GM12878 (cell line): ENCODE data around the gene SSPN. TPM values are rescaled to one million over a fixed set of nuclear protein-coding genes. Genes with fewer than 3 reads are reported as not detected.

ENCODE experiments used
- ATF3 ChIP-seq: IDR thresholded peaks from 2 replicates; pipeline ENCODE4 v1.6.1; 2011; ENCODE audit warnings: low read depth, mild to moderate bottlenecking, low read length, moderate library complexity, borderline replicate concordance; ENCODE audit errors: extremely low read depth
- BCL11A ChIP-seq: IDR thresholded peaks from 2 replicates; pipeline ENCODE4 v1.6.1; 2011; ENCODE audit warnings: low read depth, low read length
- BCLAF1 ChIP-seq: fragments of 450-650 bp; IDR thresholded peaks from 2 replicates; pipeline ENCODE4 v1.6.1; 2017; ENCODE audit warnings: antibody characterized with exemption, mild to moderate bottlenecking, moderate library complexity
- BHLHE40 ChIP-seq, 2 experiments: fragments of 450-650 bp in 1 of 2; IDR thresholded peaks; 2 replicates each; pipeline ENCODE4 v1.6.1; 2011 to 2017; ENCODE audit warnings: low read depth in 2 of 2, borderline replicate concordance in 1 of 2, improper control_type of control experiment in 1 of 2, low read length in 1 of 2, mild to moderate bottlenecking in 1 of 2
- CREM ChIP-seq: IDR thresholded peaks from 2 replicates; pipeline ENCODE4 v1.6.1; 2014; ENCODE audit warnings: antibody characterized with exemption, low read depth
- FOS ChIP-seq: IDR thresholded peaks from 3 replicates; pipeline ENCODE4 v1.6.1; 2011; ENCODE audit warnings: borderline replicate concordance; ENCODE audit not compliant: insufficient read length; ENCODE audit errors: extremely low read depth
- HDAC6 ChIP-seq: fragments of 200-600 bp; sonication (generic); IDR thresholded peaks from one replicate; pipeline ENCODE4 v1.8.0; 2017; ENCODE audit warnings: antibody characterized with exemption; ENCODE audit not compliant: unreplicated experiment
- HDGF ChIP-seq: fragments of 450-650 bp; IDR thresholded peaks from 2 replicates; pipeline ENCODE4 v1.6.1; 2016; ENCODE audit warnings: antibody characterized with exemption
- IRF3 ChIP-seq: fragments of 450-650 bp; IDR thresholded peaks from 2 replicates; pipeline ENCODE4 v1.6.1; 2014; ENCODE audit warnings: mild to moderate bottlenecking
- NBN ChIP-seq: fragments of 450-650 bp; IDR thresholded peaks from 2 replicates; pipeline ENCODE4 v1.6.1; 2016
- NFXL1 ChIP-seq: fragments of 450-650 bp; IDR thresholded peaks from 2 replicates; pipeline ENCODE4 v1.6.1; 2017; ENCODE audit warnings: antibody characterized with exemption, mild to moderate bottlenecking, borderline replicate concordance
- NR2C1 ChIP-seq: fragments of 450-650 bp; IDR thresholded peaks from 2 replicates; pipeline ENCODE4 v1.6.1; 2017; ENCODE audit warnings: antibody characterized with exemption, mild to moderate bottlenecking, moderate library complexity
- NR2F1 ChIP-seq: fragments of 450-650 bp; conservative IDR thresholded peaks from 2 replicates; pipeline ENCODE4 v1.6.1; 2017; ENCODE audit warnings: mild to moderate bottlenecking
- POLR2AphosphoS2 ChIP-seq: IDR thresholded peaks from 2 replicates; pipeline ENCODE4 v1.6.1; 2011; ENCODE audit warnings: low read depth, mild to moderate bottlenecking, low read length, improper control_type of control experiment, moderate library complexity
- PRDM15 ChIP-seq: fragments of 450-650 bp; formaldehyde crosslinking; IDR thresholded peaks from 2 replicates; pipeline ENCODE4 v1.4.0; 2020; ENCODE audit warnings: mild to moderate bottlenecking, moderate library complexity
- RB1 ChIP-seq: fragments of 450-650 bp; formaldehyde crosslinking; IDR thresholded peaks from 2 replicates; pipeline ENCODE4 v1.6.1; 2017; ENCODE audit warnings: mild to moderate bottlenecking, borderline replicate concordance
- SMC3 ChIP-seq: IDR thresholded peaks from 2 replicates; pipeline ENCODE4 v1.6.1; 2011; ENCODE audit warnings: low read length, improper control_type of control experiment, borderline replicate concordance
- SRF ChIP-seq, 2 experiments: IDR thresholded peaks; 2 replicates each; pipeline ENCODE4 v1.6.1; 2011; ENCODE audit warnings: low read depth in 2 of 2, low read length in 2 of 2, mild to moderate bottlenecking in 1 of 2, moderate library complexity in 1 of 2
- TBL1XR1 ChIP-seq: IDR thresholded peaks from 2 replicates; pipeline ENCODE4 v1.6.1; 2012; ENCODE audit warnings: low read depth, low read length, improper control_type of control experiment
- USF1 ChIP-seq: IDR thresholded peaks from 2 replicates; pipeline ENCODE4 v1.6.1; 2011; ENCODE audit warnings: borderline replicate concordance, low read depth, mild to moderate bottlenecking, moderate library complexity, mixed read lengths, low read length; ENCODE audit not compliant: insufficient read depth; ENCODE audit errors: extremely low read length
- ZZZ3 ChIP-seq: IDR thresholded peaks from 2 replicates; pipeline ENCODE4 v1.6.1; 2011; ENCODE audit warnings: low read depth; ENCODE audit not compliant: control insufficient read depth, insufficient read length
- polyA plus RNA-seq, 11 experiments: library from polyadenylated mRNA; depleted of rRNA in 4 of 11; unstranded in 6 of 11; stranded (reverse) in 5 of 11; fragments of >200 nt; fragmentation: Nextera tagmentation in 4 of 11; fragmentation: Illumina TruSeq in 1 of 11; extraction: Ambion mirVana in 4 of 11; extraction: Trizol in 1 of 11; gene quantifications; 1 replicate in 1 of 11; 2 replicates in 10 of 11; pipeline versions ENCODE4 v1.2.1 to v1.2.3, GENCODE V29; 2011 to 2016; ENCODE audit warnings: inconsistent platforms in 2 of 11, missing spikeins in 2 of 11, low read depth in 1 of 11
- total RNA-seq, 4 experiments: library from RNA; depleted of rRNA in 3 of 4; stranded (reverse); fragments of >200 nt in 3 of 4; fragmentation: Illumina TruSeq in 1 of 4; extraction: Trizol in 1 of 4; gene quantifications; 2 replicates each; pipeline versions ENCODE4 v1.2.1 to v1.2.3, GENCODE V29; 2013 to 2021

SSPN gene
- total and polyA plus RNA-seq, 10 of the 15 experiments (the other 5 are each of a cell fraction or from before 2014, with no cell fraction given) = 0.04 to 0.41 (median 0.28) TPM; not detected in 5

GRCh38 chr12:26271889-26272492 is 76.6 kb downstream of the SSPN start (continued):
- 0 out of 2 replicates have a peak, but pooled peaks have one; percentile 12 for TF ChIP-seq TBL1XR1
- TF ChIP-seq NBN = peak; percentile 55; the same call in 1 of the 2 replicates
- no peak for TF ChIP-seq ATF3
- TF ChIP-seq BCLAF1 = no peak
- TF ChIP-seq SRF (IDR thresholded peaks at IDR 0.05; ENCODE audit: low read depth in 2 of 2, low read length in 2 of 2) = no peak
- TF ChIP-seq CREM = no peak; the same call in 1 of the 2 replicates
- no peak for TF ChIP-seq RB1
- no peak for TF ChIP-seq POLR2AphosphoS2
- TF ChIP-seq PRDM15 (CRISPR knock-in tag) = no peak
- TF ChIP-seq SMC3 = peak; percentile 4; the same call in 1 of the 2 replicates
- no peak for TF ChIP-seq NR2C1
- TF ChIP-seq IRF3 = no peak
- no peak for TF ChIP-seq FOS
- TF ChIP-seq USF1 = no peak
- TF ChIP-seq HDGF = no peak
- TF ChIP-seq BCL11A = 0 out of 2 replicates have a peak, but pooled peaks have one; percentile 19
- TF ChIP-seq BHLHE40 (IDR thresholded peaks at IDR 0.05; ENCODE audit: borderline replicate concordance in 1 of 2, low read depth in 2 of 2, low read length in 1 of 2) = peak; percentile 4 to 45; a peak in 2 of 4 replicates
- TF ChIP-seq ZZZ3 = no peak
- no peak for TF ChIP-seq HDAC6
- TF ChIP-seq NR2F1 = no peak
- no peak for TF ChIP-seq NFXL1
